ENCODE measurements around the gene MATK.

GRCh38 chr19:3766520-3766919, 19.7 kb downstream of the MATK start:
- TF ChIP-seq CTCF (IDR thresholded peaks at IDR 0.05) (no peak), POLR2A (IDR thresholded peaks at IDR 0.05) (no peak)

All from body of pancreas (tissue), 4 donors.